Effector CD4-positive, alpha-beta T cell (primary cell): ENCODE data around the gene TCOF1.
"Not testable (repeated sequence)": the region's sequence is repeated elsewhere in the genome, so short reads cannot be mapped to it uniquely, and the experiment has no call there.

Experiments
- DNase-seq: peaks from one replicate; pipeline ENCODE4 v3.0.0-alpha.2; 2020

TCOF1 gene

DNA sequence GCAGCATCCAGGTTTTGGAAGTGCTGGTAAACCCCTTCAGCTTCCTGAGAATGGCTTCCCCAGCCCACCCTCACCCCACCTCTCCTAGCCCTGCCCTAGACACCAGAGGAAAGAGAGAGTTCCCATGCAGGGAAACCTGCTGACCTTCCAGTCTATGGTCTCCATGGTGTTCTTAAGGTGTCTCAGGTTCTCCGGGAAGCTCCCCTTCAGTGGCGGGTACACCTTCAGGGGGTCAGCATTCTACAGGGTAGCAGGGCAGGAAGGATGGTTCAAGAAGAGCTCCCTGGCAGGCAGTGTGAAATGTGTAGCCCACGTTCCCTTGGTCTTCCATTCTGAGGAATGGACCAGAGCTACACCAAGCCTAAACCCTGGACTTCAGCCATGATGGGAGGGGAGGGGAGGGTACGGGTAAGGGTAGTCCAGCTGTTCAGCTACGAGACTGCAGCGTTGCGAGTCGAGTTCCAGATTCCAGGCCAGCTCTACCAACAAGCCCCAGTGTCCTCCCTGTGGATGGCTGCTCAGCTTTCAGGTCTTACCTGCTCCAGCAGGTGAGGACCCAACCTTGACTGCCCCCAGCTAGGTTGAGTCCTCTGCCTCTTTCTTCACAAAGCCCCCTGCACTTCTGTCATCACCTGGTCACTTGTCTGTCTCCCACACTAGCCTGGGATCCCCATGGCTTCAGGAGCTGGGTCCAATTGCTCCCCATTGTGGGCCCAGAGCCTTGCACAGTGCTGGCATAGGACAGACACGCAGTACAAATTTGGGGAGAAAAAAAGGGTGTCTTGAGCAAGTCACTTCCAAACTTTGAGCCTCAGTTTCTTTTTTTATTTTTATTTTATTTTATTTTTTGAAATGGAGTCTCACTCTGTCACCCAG lies 47.7 kb downstream of the TCOF1 start:
- no peak for DNase-seq

DNA sequence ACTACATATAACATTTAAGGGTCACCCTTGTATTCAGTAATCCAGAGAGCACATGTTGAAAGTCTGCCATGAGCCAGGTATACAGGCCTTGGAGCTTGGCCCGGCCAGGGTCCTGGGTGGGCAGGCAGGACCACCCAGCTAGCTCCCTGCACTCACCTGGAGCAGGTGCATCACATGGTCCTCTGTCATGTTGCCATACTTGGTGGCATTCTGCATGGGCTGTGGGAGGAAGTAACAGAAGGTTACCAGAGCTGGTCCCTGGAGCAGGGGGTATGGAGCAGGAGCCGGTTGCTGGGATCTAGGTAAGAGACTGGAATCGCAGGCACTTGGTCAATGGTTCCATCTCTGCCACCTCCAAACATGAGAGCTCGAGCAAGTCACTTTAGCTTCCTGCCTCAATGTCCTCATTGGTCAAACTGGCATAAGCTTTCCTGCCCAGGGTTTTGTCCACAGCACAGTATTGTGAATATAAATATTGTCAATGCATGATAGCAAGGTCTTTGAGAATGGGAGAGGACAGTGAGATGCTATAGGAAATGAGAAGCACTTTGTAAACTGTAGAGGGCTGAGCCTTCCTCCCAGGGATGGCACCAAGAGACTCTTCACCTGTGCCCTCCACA lies 48.7 kb downstream of the TCOF1 start:
- DNase-seq = no peak

DNA sequence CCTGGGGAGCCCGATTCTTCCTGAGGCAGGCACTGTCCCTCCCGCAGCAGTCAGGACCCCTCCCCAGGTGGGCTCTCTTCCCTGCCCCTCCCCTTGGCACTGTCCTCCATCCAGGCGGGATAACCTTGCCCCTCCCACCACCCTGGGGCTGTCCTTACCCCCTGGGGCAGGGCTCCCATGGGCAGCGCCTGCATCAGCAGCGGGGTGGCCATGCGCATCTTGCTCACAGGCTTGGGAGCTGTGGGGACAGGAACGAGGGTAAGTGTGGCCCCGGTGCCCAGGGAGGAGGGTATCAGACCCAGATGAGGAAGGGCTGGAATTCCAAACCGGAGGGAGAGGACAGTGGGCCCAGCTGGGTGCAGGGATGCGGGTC lies 49.2 kb downstream of the TCOF1 start:
- no peak for DNase-seq

DNA sequence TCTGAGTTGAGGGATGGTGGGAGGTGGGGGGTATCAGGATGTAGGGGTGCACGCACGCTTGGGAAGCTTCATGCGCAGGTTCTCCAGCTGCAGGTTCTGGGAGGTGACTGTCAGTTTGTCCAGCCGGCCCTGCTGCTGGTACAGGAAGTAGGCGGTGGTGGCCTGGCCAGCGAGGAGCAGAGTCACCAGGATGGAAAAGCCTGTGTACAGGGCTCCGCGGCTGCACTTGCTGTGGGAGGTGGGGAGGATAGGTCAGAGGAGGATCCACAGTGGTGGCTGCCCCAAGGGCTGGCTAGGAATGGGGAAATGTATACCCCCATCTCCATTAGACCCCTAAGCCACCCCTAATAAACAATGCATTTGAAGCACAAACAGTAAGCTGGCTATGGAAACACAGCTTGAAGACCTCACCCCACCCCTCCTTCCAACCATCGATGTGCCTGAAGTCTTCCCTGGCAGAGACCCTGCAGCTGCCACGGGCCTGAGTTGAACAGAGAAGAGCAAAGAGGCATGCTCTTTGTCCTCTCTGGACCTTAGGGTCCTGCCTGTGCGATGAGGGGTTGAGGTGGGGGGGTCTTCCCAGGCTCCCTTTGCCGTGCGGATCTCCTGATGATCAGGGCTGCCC lies 49.7 kb downstream of the TCOF1 start:
- DNase-seq = no peak

DNA sequence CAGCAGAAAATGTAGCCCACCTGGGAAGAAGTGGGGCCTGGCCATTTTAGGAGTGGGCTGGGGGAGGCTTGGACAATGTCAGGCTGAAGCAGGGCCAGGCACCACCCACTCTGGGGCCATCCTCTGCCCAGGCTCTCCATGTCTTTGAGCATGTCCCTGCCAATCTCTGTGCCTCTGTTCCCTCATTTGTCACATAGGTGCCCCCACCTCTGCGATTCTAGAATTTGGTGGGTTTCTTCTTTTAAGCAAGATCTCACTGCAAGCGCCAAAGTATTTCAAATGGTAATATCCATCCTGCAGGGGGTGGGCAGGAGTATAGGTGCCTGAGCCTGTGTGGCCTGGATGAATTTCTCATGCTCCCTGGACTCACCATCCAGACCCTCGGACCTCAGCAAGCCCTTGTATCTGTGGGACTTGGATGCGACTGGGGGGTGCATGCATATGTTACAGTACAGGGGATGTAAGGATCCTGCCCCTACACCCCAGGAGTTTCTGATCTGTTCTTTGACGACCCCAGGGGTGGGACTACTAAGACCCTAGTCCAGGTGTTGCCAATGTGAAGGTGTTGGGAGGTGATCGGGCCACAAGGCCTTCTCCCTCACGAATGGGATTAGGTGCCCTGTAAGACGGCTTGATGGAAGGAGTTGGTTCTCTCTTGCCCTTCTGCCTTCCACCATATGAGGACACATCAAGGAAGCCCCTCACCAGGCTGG lies 50.9 kb downstream of the TCOF1 start:
- no peak for DNase-seq

DNA sequence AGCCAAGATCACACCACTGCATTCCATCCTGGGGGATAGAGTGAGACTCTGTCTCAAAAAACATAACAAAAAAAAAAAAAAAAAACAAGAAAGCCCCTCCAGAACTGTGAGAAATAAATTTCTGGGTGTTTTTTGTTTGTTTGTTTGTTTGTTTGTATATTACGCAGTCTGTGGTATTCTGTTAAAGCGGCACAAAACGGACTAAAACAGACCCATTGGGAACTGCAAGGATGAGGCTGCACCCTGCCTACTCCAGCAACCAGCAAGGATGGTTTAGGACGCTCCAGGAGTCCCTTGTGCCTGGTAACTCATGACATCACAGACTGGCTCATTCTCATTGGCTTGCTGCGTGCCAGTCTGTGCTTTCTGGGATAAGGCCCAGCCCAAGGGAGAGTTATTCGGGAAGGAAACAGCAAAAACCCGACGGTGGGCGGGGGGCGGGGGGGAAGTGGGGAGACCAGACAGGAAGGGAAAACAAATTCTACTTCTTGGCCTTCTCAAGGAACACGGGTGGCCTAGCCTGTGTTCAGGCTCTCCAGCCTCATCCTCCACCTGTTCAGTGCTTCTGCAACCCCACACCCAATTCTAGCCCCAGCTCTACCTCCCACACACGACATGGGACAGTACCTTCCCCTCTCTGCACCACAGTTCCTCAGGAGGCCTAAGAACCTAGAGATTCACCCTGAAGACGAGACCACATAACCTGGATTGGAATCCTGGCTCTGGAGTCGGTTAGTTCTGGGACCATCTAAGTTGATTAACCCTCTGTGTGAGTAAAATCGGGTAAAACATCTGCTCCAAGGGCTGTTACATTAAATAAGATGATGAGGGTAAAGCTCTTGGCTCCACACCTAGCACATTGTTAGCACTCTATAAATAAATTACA lies 52.4 kb downstream of the TCOF1 start:
- no peak for DNase-seq

DNA sequence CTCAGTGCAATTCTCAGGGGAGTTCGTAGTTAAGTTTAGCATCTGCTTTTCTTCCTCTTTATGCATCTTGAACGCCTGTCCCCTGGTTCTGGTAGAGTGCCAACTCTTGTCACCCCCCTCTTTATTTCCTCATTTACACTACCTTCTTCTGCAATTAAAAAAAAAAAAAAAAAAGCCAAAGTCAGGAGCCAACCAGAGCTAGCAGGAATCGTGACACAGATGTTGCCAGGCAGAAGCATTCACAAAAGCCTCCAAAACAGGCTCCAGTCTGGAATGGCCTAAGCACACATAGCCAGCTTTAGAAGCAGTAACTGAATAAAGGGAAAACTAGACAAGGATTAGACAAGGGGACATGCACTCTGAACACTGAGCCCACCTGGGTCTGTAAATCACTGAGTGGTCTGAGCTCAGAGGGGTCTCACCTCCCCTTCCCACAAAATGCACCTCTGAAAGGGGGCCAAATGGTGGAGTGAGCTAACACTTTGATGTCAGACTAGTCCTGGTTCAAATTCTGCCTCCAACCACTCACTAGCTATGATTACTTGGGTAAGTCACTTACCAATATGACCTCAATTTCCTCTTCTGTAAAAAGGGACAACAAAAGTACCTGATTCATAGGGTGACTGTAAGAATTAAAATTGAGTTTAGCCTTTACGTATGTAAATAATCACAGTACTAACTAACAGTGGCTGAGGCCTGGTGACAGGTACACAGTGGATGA lies 53.2 kb downstream of the TCOF1 start:
- DNase-seq = peak; percentile 42

DNA sequence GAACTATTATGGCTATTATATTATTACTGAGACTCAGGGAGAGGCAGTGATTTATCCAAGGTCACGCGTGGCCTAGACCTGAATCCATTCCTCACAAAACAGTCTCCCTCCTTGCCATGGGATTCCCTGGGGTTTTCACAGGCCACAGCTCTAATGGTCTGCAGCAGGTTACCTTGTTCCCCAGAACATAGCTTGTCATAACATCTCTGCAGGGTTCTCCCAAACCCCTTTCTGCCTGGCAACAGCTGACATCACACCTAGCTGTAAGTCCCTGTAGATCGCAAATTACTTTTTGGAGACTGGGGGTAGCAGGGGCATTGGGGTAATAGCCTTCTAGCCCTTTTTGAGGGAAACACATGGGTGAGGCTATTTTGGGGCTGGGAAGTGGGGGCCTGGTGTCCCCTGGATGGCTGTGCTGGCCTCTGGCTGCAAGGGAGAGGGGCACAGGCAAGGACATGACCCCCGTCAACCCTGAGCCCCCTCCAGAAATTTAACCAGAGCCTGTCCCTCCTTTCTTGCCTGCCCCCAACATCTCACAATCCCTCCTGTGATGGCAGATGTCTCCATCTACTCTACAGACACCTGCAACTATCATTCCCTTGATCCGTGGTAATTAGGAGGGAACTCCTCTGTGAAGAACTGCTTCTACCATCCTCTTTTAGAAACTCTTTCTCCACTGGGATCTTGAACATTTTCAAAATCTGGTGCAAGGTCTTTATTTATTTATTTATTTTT lies 53.9 kb downstream of the TCOF1 start:
- DNase-seq = peak; percentile 56

DNA sequence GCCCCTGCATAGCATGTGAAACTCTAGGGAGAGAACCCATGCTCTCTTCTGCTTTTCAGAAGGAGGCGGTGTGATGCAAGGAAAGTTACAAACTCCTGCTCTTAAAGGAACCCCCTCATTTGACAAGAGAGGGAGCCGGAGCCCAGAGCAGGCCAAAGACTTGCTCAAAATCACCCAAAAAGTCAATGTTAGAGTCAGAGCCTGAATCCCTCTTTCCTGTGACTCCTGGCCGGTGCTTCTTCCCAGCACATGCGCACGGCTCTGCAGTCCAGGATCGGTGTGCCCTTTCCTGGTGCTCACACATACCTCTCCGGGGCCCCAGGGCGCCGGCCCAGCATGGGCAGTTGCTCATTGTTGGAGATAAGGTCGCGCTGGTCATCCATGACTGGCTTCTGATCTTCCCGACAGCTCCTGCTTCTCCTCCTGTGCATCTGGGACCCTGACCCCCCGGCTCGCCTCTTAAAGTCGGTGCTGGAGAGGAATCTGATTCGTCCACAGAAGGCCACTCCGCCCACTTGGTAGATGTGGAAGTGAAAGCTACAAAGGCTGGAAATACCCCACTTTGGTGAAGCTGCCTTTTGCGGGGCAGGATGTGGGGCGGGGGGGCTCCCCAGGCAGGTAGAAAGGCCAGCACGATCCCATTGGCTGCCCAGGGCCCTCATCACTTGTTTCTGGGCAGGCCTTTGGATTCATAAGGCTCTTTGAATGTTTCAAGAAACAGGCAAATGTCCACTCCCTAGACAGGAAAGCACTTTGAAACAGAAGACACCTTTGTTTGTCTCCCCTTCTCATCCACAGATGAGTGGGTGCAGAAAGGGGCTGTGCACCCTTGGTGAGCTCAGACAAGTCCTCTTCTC lies 55.0 kb downstream of the TCOF1 start, which contains the start of gene CD74:
TSS of gene CD74 (minus strand) at position 592 of the 857 bp plus-strand sequence. CDS start at position 431, 161 bp downstream.
- peak; percentile 92 for DNase-seq

DNA sequence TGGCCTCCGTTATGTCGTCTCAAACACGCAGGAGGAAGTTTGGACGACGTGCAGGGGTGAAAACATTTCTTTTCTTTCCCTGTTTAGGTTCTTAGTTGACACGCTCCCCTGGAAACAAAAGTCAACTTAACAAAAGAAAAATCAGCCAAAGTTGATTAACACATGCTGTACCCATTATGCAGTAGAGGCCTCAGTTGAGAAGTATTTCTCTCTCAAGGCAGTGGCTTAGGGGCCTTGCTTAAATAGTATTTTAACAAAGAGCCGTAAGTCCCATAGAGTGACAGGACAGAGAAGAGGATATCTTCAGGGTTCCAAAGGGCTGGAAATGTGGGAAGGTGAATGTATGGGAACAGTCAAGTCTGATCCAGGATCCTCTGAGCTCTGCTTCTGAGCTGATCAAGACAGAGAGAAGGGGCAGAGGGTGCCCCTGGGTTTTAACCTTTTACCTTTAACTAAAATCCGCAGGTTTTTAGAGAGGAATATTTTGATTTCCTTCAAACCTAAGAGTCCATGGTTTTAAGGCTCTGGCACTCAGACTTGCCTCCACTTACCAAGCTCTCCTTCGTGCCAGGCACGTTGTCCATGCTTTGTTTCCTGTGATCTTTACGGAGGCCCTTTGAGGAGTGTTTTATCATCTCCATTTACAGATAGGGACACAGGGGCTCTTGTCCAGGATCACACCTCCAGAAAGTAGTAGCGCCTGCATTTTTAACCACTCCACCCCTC lies 55.8 kb downstream of the TCOF1 start:
- no peak for DNase-seq

DNA sequence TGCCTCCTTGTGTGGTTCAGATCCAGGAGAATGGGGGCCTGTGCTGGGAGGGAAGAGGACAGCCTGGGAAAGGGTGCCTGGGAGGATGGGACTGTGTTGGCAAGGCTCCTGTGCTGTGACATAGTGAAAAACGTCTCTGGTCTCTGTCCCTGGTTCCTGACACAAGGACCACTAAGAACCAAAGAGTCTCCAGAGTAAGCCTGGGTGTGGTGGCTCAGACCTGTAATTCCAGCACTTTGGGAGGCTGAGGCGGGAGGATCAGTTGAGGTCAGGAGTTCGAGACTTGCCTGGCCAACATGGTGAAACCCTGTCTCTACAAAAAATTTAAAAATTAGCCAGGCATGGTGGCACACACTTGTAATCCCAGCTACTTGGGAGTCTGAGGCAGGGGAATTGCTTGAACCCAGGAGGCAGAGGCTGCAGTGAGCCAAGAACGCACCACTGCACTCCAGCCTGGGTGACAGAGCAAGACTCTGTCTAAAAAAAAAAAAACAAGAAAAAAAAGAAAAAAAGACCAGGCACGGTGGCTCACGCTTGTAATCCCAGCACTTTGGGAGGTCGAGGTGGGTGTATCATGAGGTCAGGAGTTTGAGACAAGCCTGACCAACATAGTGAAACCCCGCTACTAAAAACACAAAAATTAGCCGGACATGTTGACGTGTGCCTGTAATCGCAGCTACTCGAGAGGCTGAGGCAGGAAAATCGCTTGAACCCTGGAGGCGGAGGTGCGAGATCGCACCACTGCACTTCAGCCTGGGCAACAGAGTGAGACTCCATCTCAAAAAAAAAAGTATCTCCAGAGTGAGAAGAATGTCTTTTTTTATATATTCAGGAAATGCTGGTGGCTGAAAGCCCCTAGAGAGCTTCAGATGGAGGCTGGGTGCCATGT lies 56.6 kb downstream of the TCOF1 start:
- not testable (repeated sequence) for DNase-seq

DNA sequence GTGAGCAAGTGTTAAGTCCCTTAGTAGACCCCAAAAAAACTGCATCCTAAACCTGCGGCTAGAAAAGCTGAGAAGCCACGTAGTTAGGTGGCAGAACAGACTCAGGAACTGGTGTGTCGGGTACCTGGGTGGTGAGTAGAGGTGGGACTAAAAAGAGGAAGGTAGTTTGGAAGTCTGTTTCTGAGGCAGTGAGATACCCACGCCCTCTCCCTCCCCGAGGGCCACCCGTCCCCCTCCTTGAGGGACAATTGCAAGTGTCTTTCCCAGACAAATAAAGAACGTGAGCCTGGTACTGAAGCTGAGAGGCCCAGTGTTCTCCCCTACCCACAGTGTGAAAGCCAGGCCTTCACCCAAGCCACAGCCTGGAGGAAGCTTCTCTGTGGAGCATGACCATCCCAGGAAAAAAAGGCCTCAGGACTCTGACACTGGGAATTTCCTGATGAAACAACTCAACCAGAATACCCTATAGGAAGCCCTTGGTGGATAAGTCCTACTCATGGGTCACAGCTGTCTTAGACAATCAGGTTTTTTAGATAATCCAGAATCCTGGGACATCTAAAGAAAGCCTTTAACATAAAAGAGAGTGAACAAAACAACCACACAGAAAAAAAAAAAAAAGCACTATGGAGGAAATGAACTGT lies 62.3 kb downstream of the TCOF1 start:
- DNase-seq = no peak

DNA sequence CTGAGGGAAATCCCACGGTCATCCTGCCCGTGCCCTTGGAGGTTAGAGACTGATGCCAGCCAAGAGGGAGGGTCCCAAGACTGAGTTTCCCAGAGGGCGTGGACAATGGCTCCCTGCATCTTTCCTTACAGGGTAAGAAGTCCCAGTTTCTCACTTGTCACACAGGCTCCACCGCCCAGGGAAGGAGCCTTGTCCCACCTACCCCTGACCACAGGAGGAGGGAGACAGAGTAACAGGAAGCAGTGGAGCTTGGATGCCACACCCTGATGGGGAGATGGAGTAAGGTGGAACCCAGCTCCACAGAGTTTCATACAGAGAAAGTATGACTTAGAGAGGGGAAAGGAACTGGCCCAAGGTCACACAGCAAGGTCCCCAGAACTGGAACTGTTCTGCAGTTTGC lies 64.6 kb downstream of the TCOF1 start:
- DNase-seq = no peak

DNA sequence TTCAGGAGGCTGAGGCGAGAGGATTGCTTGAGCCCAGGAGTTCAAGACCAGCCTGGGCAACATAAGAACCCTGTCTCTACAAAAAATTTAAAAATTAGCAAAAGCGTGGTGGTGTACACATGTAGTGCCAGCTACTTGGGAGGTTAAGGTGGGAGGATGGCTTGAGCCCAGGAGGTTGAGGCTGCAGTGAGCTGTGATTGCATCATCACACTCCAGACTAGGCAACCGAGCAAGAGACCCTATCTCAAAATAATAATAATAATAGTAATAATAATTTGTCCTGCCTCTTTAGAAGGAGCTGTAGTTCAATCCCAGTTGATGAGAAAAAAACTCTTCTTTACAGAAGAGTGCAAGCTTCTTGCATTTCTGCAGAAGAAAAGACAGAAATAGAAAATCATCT lies 65.3 kb downstream of the TCOF1 start:
- no peak for DNase-seq

DNA sequence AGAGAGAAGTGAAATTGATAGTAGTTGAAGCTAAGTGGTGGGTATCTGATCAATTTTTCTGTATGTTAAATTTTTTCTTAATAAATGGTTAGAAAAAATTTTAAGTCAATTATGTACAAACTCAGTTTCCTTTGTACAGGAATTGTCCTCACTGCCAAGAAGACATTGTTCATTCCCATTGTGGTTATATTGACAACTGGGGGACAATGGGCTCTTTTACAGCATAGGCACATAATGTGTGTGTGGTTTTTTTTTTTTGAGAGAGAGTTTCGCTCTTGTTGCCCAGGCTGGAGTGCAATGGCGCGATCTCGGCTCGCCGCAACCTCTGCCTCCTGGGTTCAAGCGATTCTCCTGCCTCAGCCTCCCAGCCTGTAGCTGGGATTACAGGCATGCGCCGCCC lies 68.7 kb downstream of the TCOF1 start:
- DNase-seq = not testable (repeated sequence)

DNA sequence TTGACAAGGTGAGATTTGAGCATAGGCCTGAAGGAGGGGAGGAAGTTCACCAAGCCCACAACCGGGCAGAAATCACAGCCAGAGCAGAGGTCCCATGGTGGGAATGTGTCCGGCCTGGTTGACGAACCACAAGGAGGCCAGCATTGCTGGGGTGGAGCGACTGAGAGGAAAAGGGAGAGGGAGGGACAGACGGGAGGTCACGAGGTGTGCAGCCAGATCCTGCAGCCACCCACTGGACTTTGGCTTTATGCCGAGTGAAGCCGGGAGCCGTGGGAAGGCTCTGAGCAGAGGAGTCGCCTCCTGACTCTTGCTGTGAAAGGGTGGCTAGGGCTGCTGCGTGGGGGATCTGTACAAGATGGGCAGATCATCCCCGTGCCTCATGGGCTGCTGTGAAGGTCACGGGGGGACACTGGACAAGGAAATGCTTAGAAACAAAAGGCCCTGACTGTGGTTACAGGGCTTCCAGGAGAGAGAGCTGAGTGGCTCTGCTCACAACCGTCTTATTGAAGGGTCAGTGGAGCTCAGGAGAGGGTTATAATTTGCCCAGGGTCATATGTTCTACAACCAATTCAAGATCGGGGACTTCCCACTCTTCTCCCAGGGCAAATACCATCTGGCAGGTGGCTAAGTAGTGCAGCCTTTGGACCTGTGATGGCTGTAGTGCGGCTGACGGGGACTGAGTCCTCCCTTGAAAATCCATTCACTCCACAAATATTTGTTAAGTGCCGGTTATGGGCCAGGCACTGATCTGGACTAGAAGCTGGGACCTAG lies 70.8 kb downstream of the TCOF1 start:
- DNase-seq = no peak

DNA sequence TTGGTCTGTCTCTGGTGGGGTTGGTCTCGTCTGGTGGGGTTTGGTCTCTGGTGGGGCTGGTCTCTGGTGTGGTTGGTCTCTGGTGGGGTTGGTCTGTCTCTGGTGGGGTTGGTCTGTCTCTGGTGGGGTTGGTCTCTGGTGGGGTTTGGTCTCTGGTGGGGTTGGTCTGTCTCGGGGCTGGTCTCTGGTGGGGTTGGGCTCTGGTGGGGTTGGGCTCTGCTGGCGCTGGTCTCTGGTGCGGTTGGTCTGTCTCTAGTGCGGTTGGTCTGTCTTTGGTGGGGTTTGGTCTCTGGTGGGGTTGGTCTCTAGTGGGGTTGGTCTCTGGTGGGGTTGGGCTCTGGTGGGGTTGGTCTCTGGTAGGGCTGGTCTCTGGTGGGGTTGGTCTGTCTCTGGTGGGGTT lies 71.5 kb downstream of the TCOF1 start:
- no peak for DNase-seq
